Peyer's patch (tissue), 4 donors: Measurements from ENCODE around the gene CAMKV. TPM values are rescaled to one million over a fixed set of nuclear protein-coding genes. Genes with fewer than 3 reads are reported as not detected.

ENCODE experiments used
- DNase-seq, 3 donors: peaks; one replicate each; pipeline ENCODE4 v3.0.0-alpha.2; 2017 to 2019
- H3K27ac ChIP-seq, 4 donors: fragments of 200-600 bp; sonication (generic); one replicate each; pipeline ENCODE4 v1.5.1; 2016 to 2019
- H3K27me3 ChIP-seq, 2 donors: fragments of 200-600 bp; sonication (generic); one replicate each; pipeline ENCODE4 v1.5.1; 2019
- H3K36me3 ChIP-seq, 3 donors: fragments of 200-600 bp; sonication (generic); one replicate each; pipeline ENCODE4 v1.5.1; 2016 to 2019
- H3K4me1 ChIP-seq, 4 donors: fragments of 200-600 bp; sonication (generic); one replicate each; pipeline ENCODE4 v1.5.1; 2016 to 2019
- H3K4me3 ChIP-seq, 4 donors: fragments of 200-600 bp; sonication (generic); 1 replicate in 3 of 4; 2 replicates in 1 of 4; pipeline ENCODE4 v1.5.1; 2016 to 2019; ENCODE audit warnings: mild to moderate bottlenecking in 1 of 4
- H3K9me3 ChIP-seq, 4 donors: fragments of 200-600 bp; sonication (generic); one replicate each; pipeline ENCODE4 v1.5.1; 2016 to 2019; ENCODE audit warnings: mild to moderate bottlenecking in 1 of 4
- CTCF ChIP-seq, 6 experiments: fragments of 450-650 bp in 4 of 6; fragments of 200-600 bp in 2 of 6; sonication (generic) in 1 of 6; IDR thresholded peaks; one replicate each; pipeline ENCODE4 v1.5.1; 2017 to 2019; ENCODE audit warnings: antibody characterized with exemption in 6 of 6, mild to moderate bottlenecking in 3 of 6, moderate library complexity in 1 of 6
- POLR2A ChIP-seq, 2 donors: fragments of 450-650 bp; IDR thresholded peaks; one replicate each; pipeline ENCODE4 v1.5.1; 2017; ENCODE audit warnings: antibody characterized with exemption in 2 of 2, mild to moderate bottlenecking in 2 of 2, moderate library complexity in 2 of 2
- total RNA-seq, 4 donors: library from RNA; depleted of rRNA; stranded (reverse); fragments of >200 nt; gene quantifications; one replicate each; pipeline ENCODE4 v1.1.0, GENCODE V29; 2016

CAMKV gene
- total RNA-seq, 4 donors from 2014 or later: 1.2 to 2.1 TPM; not detected in 2

- Histone ChIP-seq H3K4me1 (peaks cover 3 to 69% (median 8%) of the 10 kb centered on the region in 4 donors), H3K9me3 (no peaks in the 10 kb centered on the region), H3K27me3 (no peaks in the 10 kb centered on the region), H3K4me3 (peak within 1 kb of the TSS; percentile 41 to 66 (median 53)), H3K27ac (peak within 1 kb of the TSS; percentile 55 to 97 (median 86)), H3K36me3 (peaks cover 0 to 2% (median 0%) of the 10 kb centered on the region in 3 donors)
- peak; percentile 97 for TF ChIP-seq POLR2A (IDR thresholded peaks at IDR 0.05)
- peak in 4 of 6 experiments; percentile 4 to 51 (median 44) for TF ChIP-seq CTCF (IDR thresholded peaks at IDR 0.05)
- peak; percentile 80 to 96 (median 95) for DNase-seq
These were observed 34.0 kb upstream of the CAMKV start, which contains the start of gene MST1R for GRCh38 chr3:49903451-49904424. Gene MST1R, minus strand, starts transcription at chr3:49903873. Its CDS starts 264 bp downstream, at chr3:49903609.

- TF ChIP-seq CTCF (IDR thresholded peaks at IDR 0.05) (no peak), POLR2A (IDR thresholded peaks at IDR 0.05) (no peak)
- Histone ChIP-seq H3K27me3 (no peaks in the 10 kb centered on the region), H3K4me3 (peak overlapping the region in 3 of 4 donors; percentile 45 to 66 (median 61)), H3K27ac (peak overlapping the region in 3 of 4 donors; percentile 79 to 97 (median 92)), H3K36me3 (peaks cover 0 to 6% (median 0%) of the 10 kb centered on the region in 3 donors), H3K9me3 (no peaks in the 10 kb centered on the region), H3K4me1 (peaks cover 3 to 69% (median 8%) of the 10 kb centered on the region in 4 donors)
- no peak for DNase-seq
These were observed 33.0 kb upstream of the CAMKV start for GRCh38 chr3:49902511-49903345.

GRCh38 chr3:49901366-49902339 is 31.9 kb upstream of the CAMKV start:
- peak overlapping the region in 3 of 4 donors; percentile 7 to 66 (median 61) for H3K4me3 ChIP-seq
- H3K27ac ChIP-seq: peak overlapping the region in 3 of 4 donors; percentile 80 to 97 (median 92)
- H3K4me1 ChIP-seq: peaks cover 3 to 58% (median 8%) of the 10 kb centered on the region in 4 donors
- TF ChIP-seq POLR2A (IDR thresholded peaks at IDR 0.05) (no peak), CTCF (IDR thresholded peaks at IDR 0.05) (no peak)
- H3K36me3 ChIP-seq: peaks cover 0 to 17% (median 0%) of the 10 kb centered on the region in 3 donors
- H3K27me3 ChIP-seq: no peaks in the 10 kb centered on the region
- DNase-seq: no peak
- H3K9me3 ChIP-seq: no peaks in the 10 kb centered on the region

GRCh38 chr3:49900491-49901153 is 30.9 kb upstream of the CAMKV start:
- Histone ChIP-seq H3K27ac (peak overlapping the region in 3 of 4 donors; percentile 80 to 97 (median 92)), H3K4me1 (peaks cover 0 to 48% (median 6%) of the 10 kb centered on the region in 4 donors), H3K27me3 (no peaks in the 10 kb centered on the region), H3K4me3 (peak overlapping the region in 2 of 4 donors; percentile 61 to 66), H3K9me3 (no peaks in the 10 kb centered on the region), H3K36me3 (peaks cover 0 to 27% (median 0%) of the 10 kb centered on the region in 3 donors)
- TF ChIP-seq CTCF (IDR thresholded peaks at IDR 0.05) (peak in 3 of 6 experiments; percentile 7 to 24 (median 11)), POLR2A (IDR thresholded peaks at IDR 0.05) (peak; percentile 58 to 89)
- peak in 2 of 3 donors; percentile 89 to 91 for DNase-seq
